CD4-positive, alpha-beta T cell treated with Interferon alpha-2 for 1 hour (primary cell): Measurements from ENCODE around the gene EPG5.
"Not testable (repeated sequence)": the region's sequence is repeated elsewhere in the genome, so short reads cannot be mapped to it uniquely, and the experiment has no call there.

Experiments used
- DNase-seq, 2 donors: peaks; one replicate each; pipeline ENCODE4 v3.0.0-alpha.2; 2020 to 2022

The EPG5 gene

GRCh38 chr18:45974088-45974536, 7.0 kb upstream of the EPG5 start:
- DNase-seq: peak; percentile 83 to 90

GRCh38 chr18:45964913-45965312, 2.2 kb downstream of the EPG5 start:
- DNase-seq: not testable (repeated sequence)

DNA sequence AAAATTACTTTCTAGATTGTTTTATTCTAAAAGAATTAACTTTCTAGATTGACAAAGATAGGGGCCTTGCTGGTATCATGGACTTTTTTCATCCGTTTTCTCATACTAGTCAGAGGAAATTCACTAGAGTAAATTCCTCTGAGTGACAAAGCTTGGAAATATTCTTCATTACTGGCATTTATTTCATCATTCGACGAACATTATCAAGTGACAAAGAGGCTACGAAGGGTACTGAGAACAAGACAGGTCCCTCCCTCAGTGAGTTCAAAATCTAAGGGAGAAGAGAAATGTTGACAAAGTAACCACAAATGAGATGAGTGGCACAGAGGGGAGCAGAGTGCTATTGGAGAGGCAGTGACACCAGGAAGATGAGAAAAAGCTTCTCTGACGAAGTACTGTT, 4.3 kb downstream of the EPG5 start:
- DNase-seq: peak in 1 of 2 donors; percentile 33

DNA sequence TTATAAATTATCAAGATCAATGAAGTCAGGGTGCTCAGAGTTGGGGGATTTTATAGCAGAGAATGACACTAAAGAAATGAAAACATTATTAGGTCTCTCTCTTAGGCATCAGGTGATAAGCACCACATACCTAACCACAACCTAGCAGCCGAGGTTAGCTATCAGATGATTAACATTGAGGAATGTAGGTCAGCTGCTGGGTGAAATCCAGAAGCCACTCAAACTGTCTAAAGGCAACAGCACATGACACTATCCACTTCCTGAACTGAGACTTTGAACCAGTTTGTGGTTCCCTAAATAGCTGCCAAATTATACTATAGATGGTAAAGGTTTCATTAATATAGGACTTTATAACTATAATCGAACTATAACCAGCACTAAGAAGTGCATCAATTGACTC, 4.7 kb downstream of the EPG5 start:
- peak; percentile 40 to 79 for DNase-seq

GRCh38 chr18:45959484-45959883, 7.6 kb downstream of the EPG5 start:
- not testable (repeated sequence) for DNase-seq

DNA sequence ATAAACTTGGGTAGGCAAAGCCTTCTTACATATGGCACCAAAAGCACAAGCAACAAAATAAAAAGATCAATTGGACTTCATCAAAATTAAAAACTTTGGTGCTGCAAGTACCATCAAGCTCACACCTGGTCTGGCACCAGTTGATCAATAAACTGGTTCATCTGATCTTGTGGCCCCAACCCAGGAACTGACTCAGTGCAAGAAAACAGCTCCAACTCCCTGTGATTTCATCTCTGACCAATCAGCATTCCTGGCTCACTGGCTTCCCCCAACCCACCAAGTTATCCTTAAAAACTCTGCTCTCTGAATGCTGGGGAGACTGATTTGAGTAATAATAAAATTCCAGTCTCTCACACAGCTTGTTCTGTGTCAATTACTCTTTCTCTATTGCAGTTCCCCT, 8.4 kb downstream of the EPG5 start:
- no peak for DNase-seq

- DNase-seq: no peak
Observed at GRCh38 chr18:45958027-45958426, 9.1 kb downstream of the EPG5 start.

DNA sequence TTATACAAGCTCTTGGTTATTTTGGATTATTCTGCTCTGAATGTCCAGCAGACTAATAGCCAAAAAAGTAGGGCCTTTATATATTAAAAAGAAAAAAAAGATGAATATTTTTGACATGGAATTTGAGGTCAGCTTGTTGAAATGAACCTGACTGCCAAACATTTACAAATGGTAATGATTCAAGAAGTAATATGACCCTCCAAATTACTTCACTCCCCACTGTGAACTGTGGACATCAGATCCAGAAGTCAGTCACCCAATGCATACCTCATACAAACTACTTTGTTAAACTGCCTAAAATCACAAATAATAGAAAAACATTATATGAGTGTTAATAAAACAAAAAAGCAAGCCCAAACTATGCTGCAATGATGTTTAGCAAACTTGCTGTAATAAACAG, 10.0 kb downstream of the EPG5 start:
- no peak for DNase-seq

DNA sequence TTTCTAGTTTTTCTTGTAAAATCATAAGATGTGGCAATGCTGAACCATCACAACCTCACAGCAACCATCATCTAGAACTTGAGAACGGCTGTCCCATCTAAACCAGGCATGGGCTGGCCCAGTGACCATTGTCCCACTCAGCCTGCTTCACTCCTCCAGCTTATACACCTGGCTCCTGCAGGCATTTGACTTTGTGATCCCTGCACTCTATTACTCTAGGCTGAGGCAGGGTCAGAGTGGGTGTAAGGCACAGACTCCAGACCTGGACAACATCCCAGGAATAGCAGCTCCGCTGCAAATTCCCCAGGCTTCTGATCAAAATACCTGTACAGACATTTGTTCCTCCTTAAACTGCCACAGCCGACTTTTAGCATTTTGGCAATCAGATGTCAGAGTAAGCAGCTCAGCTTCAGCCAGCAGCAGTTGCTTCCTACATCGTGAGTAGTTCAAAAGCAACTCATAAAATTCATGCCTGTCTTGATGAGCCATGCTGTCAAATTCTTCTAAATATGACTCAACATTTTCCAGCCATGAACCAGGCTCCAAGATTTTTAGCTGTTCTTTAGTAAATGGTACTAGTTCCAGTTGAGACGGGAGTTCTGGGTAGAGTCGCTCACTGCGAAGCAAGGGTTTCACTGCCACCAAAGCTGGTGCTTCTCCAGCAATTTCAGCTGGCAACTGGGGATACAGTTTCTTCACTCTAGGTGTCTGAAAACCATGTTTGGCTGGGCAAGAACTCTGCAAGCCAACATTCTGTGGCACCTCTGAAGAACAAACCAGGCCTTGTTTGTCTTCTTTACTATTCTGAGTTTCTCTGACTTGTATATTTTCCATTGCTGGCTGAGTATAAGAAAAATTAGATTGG, 12.8 kb downstream of the EPG5 start:
- no peak for DNase-seq

GRCh38 chr18:45951016-45951714, 16.0 kb downstream of the EPG5 start:
- peak in 1 of 2 donors; percentile 28 for DNase-seq

GRCh38 chr18:45945669-45946068, 21.5 kb downstream of the EPG5 start:
- no peak for DNase-seq

- no peak for DNase-seq
Observed at GRCh38 chr18:45940724-45941123, 26.4 kb downstream of the EPG5 start.

DNA sequence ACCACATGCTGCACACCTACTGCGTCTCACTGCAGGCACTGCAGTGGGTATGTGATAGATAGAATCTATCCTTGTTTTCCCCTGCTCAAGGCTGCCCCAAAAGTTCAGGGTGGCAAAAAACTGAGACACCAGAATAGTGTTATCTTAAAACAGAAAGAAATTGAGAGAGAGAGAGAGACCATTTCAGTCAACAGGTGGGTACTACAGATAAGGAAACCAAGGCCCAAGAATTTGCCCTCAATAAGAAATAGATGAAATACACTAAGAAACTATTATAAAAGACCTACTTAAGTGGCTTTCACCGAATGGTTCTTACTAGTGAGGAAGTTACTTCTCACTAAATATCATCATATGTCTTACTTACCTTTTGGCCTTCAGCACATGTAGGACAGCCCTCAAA, 27.9 kb downstream of the EPG5 start:
- no peak for DNase-seq

- DNase-seq: peak in 1 of 2 donors; percentile 60
Observed at GRCh38 chr18:45938488-45938935, 28.6 kb downstream of the EPG5 start.

DNA sequence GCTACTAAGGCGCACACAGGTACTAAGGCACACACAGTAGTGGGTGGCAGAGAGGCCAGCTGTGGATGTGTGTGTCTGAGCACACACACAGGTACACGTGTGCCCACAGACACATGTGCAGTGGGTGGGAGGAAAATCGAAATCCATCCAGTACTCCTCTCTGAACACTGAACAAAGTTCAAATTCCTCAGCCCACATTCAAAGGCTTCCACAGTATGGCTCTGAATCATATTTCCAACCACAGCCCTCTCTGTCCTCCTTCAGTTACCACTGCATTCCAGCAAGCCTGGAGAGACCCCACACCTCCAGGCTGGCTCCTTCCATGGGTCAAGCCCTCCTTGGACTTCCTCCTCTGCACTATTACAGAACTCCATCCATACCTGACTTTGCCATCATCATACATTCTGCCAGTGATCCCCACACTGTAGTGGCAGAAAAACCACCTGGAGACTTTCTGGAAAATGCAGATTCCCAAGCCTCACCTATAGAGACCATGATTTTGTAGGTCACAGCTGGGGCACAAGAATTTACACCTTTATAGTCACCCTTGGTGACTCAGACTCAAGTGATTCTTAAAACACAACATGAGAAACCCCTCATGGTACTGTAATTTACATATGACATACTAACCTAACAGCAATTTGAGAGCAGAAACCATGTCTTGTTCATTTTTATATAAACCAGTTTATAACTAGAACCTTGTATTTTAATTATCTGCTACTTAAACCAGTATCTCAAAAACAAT, 31.4 kb downstream of the EPG5 start:
- no peak for DNase-seq

- no peak for DNase-seq
Observed at GRCh38 chr18:45932708-45933107, 34.4 kb downstream of the EPG5 start.

DNA sequence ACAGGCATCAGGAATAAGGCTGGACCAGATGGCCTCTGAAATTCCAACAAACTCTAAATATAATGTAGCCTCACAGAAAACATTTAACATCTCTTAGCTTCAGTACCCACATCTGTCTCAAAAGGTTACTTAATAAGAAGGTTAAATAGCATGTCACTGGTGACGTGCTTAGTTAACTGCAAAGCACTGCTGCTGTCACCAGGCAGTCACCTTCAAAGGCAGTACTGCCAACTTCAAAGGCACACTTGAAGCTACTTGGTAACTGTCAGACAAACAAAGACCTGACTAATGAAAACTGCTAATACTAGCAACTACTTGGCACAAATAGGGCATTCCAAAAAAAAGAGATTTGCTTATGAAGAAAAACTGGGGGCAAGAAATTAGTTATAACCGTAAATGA, 36.2 kb downstream of the EPG5 start:
- no peak for DNase-seq

DNA sequence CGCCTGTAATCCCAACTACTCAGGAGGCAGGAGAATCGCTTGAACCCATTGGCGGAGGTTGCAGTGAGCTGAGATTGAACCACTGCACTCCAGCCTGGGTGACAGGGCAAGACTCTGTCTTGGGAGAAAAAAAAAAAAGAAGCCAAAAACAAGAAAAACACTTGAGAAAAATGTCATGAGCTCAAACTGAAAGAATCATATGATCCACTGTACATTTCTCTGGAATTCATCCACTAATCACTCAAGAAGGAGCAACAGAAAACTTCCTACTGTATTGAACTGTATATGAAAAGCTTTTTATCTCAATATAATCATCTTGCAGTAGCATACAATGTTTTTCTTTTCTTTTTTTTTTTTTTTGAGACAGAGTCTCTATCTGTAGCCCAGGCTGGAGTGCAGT, 40.4 kb downstream of the EPG5 start:
- DNase-seq: no peak

DNA sequence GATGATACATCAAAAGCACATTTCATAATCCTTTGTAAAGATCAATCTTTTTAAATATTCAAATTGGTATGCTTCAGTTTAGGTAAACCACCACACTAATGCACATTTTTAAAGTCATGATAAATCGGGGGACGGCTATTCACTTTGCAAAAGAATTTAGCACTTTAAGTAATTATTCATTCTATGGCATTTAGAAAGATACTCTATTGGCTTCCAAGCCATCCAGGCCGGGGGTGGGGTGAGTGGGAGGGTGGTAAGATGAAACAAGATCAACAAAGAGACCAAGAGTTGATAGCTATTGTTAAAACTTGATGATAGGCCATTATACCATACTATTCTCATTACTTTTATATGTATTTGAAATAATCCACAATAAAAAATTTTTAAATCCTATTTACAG, 41.0 kb downstream of the EPG5 start:
- DNase-seq: no peak

GRCh38 chr18:45923138-45923537, 44.0 kb downstream of the EPG5 start:
- no peak for DNase-seq

- DNase-seq: no peak
Observed at GRCh38 chr18:45920367-45920766, 46.8 kb downstream of the EPG5 start.

- no peak for DNase-seq
Observed at GRCh38 chr18:45916302-45916701, 50.8 kb downstream of the EPG5 start.

DNA sequence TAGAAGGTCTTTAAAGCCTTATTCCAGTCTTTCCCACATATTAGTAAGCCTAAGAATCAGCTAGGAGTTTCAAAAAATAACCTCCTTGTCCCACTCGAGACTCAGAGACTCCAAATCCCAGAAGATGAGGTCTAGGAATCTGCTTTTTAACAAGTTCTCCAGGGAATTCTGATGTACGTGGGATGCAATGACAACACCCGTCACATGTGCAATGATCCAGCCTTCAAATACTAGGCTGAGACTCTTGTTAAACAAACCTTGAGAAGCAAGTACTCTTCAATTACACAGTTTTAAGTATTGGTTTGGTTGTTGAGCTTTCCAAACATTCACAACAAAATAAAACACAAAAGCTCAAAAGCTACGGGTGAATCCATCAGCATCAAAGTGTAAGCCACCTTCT, 53.9 kb downstream of the EPG5 start:
- DNase-seq: no peak
